ENCODE data around the gene AGBL4.

Gene AGBL4

GRCh38 chr1:48841966-48842365, 1181.8 kb downstream of the AGBL4 start:
- no peaks in the 10 kb centered on the region for H3K36me3 ChIP-seq (ENCODE audit: insufficient read depth, low read length)
- no peaks in the 10 kb centered on the region for H3K4me1 ChIP-seq (ENCODE audit: insufficient read depth, low read length)
- no peaks in the 10 kb centered on the region for H3K9me3 ChIP-seq (ENCODE audit: control insufficient read depth, insufficient read depth, low read length)
- no peak overlapping the region for H3K9ac ChIP-seq (ENCODE audit: low read depth, low read length)

- H3K36me3 ChIP-seq (ENCODE audit: insufficient read depth, low read length): no peaks in the 10 kb centered on the region
- H3K9me3 ChIP-seq (ENCODE audit: control insufficient read depth, insufficient read depth, low read length): no peaks in the 10 kb centered on the region
- H3K9ac ChIP-seq (ENCODE audit: low read depth, low read length): no peak overlapping the region
- no peaks in the 10 kb centered on the region for H3K4me1 ChIP-seq (ENCODE audit: insufficient read depth, low read length)
These were observed 1182.3 kb downstream of the AGBL4 start for GRCh38 chr1:48841461-48841860.

GRCh38 chr1:48831120-48831978, 1192.4 kb downstream of the AGBL4 start:
- Histone ChIP-seq H3K4me1 (ENCODE audit: insufficient read depth, low read length) (no peaks in the 10 kb centered on the region), H3K9me3 (ENCODE audit: control insufficient read depth, insufficient read depth, low read length) (no peaks in the 10 kb centered on the region), H3K36me3 (ENCODE audit: insufficient read depth, low read length) (no peaks in the 10 kb centered on the region), H3K9ac (ENCODE audit: low read depth, low read length) (no peak overlapping the region)

- Histone ChIP-seq H3K4me1 (ENCODE audit: insufficient read depth, low read length) (no peaks in the 10 kb centered on the region), H3K9me3 (ENCODE audit: control insufficient read depth, insufficient read depth, low read length) (no peaks in the 10 kb centered on the region), H3K9ac (ENCODE audit: low read depth, low read length) (no peak overlapping the region), H3K36me3 (ENCODE audit: insufficient read depth, low read length) (no peaks in the 10 kb centered on the region)
These were observed 1193.0 kb downstream of the AGBL4 start for GRCh38 chr1:48830715-48831114.

- Histone ChIP-seq H3K9ac (ENCODE audit: low read depth, low read length) (no peak overlapping the region), H3K9me3 (ENCODE audit: control insufficient read depth, insufficient read depth, low read length) (no peaks in the 10 kb centered on the region)
These were observed 1194.3 kb downstream of the AGBL4 start for GRCh38 chr1:48829446-48829845.

GRCh38 chr1:48823168-48823567, 1200.6 kb downstream of the AGBL4 start:
- H3K36me3 ChIP-seq (ENCODE audit: insufficient read depth, low read length): no peaks in the 10 kb centered on the region
- H3K9ac ChIP-seq (ENCODE audit: low read depth, low read length): no peak overlapping the region
- H3K9me3 ChIP-seq (ENCODE audit: control insufficient read depth, insufficient read depth, low read length): no peaks in the 10 kb centered on the region

More at GRCh38 chr1:48829446-48829845, 1194.3 kb downstream of the AGBL4 start:
- H3K36me3 ChIP-seq (ENCODE audit: insufficient read depth, low read length): no peaks in the 10 kb centered on the region
- no peaks in the 10 kb centered on the region for H3K4me1 ChIP-seq (ENCODE audit: insufficient read depth, low read length)

GRCh38 chr1:48820491-48820890, 1203.3 kb downstream of the AGBL4 start:
- Histone ChIP-seq H3K4me1 (ENCODE audit: insufficient read depth, low read length) (no peaks in the 10 kb centered on the region), H3K9ac (ENCODE audit: low read depth, low read length) (no peak overlapping the region), H3K9me3 (ENCODE audit: control insufficient read depth, insufficient read depth, low read length) (no peaks in the 10 kb centered on the region), H3K36me3 (ENCODE audit: insufficient read depth, low read length) (no peaks in the 10 kb centered on the region)

More at GRCh38 chr1:48823168-48823567, 1200.6 kb downstream of the AGBL4 start:
- H3K4me1 ChIP-seq (ENCODE audit: insufficient read depth, low read length): no peaks in the 10 kb centered on the region

- H3K4me1 ChIP-seq (ENCODE audit: insufficient read depth, low read length): no peaks in the 10 kb centered on the region
- no peaks in the 10 kb centered on the region for H3K9me3 ChIP-seq (ENCODE audit: control insufficient read depth, insufficient read depth, low read length)
- no peaks in the 10 kb centered on the region for H3K36me3 ChIP-seq (ENCODE audit: insufficient read depth, low read length)
- H3K9ac ChIP-seq (ENCODE audit: low read depth, low read length): no peak overlapping the region
These were observed 1206.1 kb downstream of the AGBL4 start for GRCh38 chr1:48817505-48818114.

- H3K9ac ChIP-seq (ENCODE audit: low read depth, low read length): no peak overlapping the region
- no peaks in the 10 kb centered on the region for H3K9me3 ChIP-seq (ENCODE audit: control insufficient read depth, insufficient read depth, low read length)
- H3K4me1 ChIP-seq (ENCODE audit: insufficient read depth, low read length): no peaks in the 10 kb centered on the region
- no peaks in the 10 kb centered on the region for H3K36me3 ChIP-seq (ENCODE audit: insufficient read depth, low read length)
These were observed 1213.0 kb downstream of the AGBL4 start for GRCh38 chr1:48810740-48811139.

- no peaks in the 10 kb centered on the region for H3K9me3 ChIP-seq (ENCODE audit: control insufficient read depth, insufficient read depth, low read length)
- no peaks in the 10 kb centered on the region for H3K36me3 ChIP-seq (ENCODE audit: insufficient read depth, low read length)
- H3K9ac ChIP-seq (ENCODE audit: low read depth, low read length): no peak overlapping the region
- no peaks in the 10 kb centered on the region for H3K4me1 ChIP-seq (ENCODE audit: insufficient read depth, low read length)
These were observed 1215.3 kb downstream of the AGBL4 start for GRCh38 chr1:48808496-48808895.

GRCh38 chr1:48807554-48808260, 1216.0 kb downstream of the AGBL4 start:
- no peaks in the 10 kb centered on the region for H3K9me3 ChIP-seq (ENCODE audit: control insufficient read depth, insufficient read depth, low read length)
- no peak overlapping the region for H3K9ac ChIP-seq (ENCODE audit: low read depth, low read length)
- H3K36me3 ChIP-seq (ENCODE audit: insufficient read depth, low read length): no peaks in the 10 kb centered on the region
- no peaks in the 10 kb centered on the region for H3K4me1 ChIP-seq (ENCODE audit: insufficient read depth, low read length)

GRCh38 chr1:48803474-48803873, 1220.3 kb downstream of the AGBL4 start:
- H3K9ac ChIP-seq (ENCODE audit: low read depth, low read length): no peak overlapping the region
- H3K4me1 ChIP-seq (ENCODE audit: insufficient read depth, low read length): no peaks in the 10 kb centered on the region
- H3K9me3 ChIP-seq (ENCODE audit: control insufficient read depth, insufficient read depth, low read length): no peaks in the 10 kb centered on the region
- no peaks in the 10 kb centered on the region for H3K36me3 ChIP-seq (ENCODE audit: insufficient read depth, low read length)

GRCh38 chr1:48794816-48795215, 1228.9 kb downstream of the AGBL4 start:
- Histone ChIP-seq H3K36me3 (ENCODE audit: insufficient read depth, low read length) (no peaks in the 10 kb centered on the region), H3K9ac (ENCODE audit: low read depth, low read length) (no peak overlapping the region), H3K9me3 (ENCODE audit: control insufficient read depth, insufficient read depth, low read length) (no peaks in the 10 kb centered on the region), H3K4me1 (ENCODE audit: insufficient read depth, low read length) (no peaks in the 10 kb centered on the region)

- Histone ChIP-seq H3K4me1 (ENCODE audit: insufficient read depth, low read length) (no peaks in the 10 kb centered on the region), H3K36me3 (ENCODE audit: insufficient read depth, low read length) (no peaks in the 10 kb centered on the region), H3K9ac (ENCODE audit: low read depth, low read length) (no peak overlapping the region), H3K9me3 (ENCODE audit: control insufficient read depth, insufficient read depth, low read length) (no peaks in the 10 kb centered on the region)
These were observed 1229.9 kb downstream of the AGBL4 start for GRCh38 chr1:48793863-48794262.

Data from ES-I3 (cell line).